ENCODE data around the gene ATP9B. TPM values are rescaled to one million over a fixed set of nuclear protein-coding genes. Genes with fewer than 3 reads are reported as not detected.

ATP9B gene
- total RNA-seq, 1 experiment from 2014 or later = 25.6 TPM

DNA sequence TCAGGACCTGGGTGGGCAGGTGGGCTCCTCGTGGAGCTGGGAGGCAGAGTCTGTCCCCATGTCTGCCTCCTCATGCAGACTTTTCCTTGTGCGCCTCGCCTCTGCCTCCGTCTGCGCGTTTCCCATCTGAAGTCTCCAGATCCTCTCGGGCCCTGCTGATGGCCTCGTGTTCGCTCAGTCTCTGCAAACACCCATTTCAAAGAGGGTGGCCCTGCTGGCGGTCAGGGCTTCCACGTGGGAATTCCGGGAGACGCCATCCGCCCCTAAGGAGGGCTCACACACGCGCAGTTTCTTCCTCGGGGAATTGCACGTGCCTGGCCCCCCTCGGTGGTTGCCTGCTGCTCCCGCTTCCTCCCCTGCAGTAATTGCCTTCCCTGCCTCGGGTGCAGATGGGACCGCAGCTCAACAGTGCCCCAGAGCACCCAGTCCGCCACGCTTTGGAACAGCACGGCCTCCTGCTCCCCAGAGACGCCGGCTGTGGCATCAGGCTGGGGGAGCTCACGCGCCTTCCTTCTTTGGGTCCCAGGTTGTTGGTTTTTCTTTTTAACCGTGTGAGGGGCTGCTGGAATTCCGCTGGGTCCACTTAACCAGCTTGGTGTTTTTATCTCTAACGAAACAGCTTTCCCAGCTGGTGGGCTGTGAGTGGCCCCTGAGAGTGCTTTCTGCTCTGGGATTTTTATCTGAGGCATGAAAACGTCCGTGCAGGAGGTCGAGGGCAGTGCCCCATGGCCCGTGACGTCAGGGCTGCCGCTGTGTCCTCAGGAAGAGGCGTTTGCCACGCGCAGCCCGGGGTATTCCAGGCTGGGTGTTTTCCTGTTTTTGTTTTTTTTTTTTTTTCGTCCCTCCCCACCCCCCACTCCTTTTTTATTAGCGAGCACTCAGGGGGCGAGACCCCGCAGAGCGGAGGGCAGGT, 342.7 kb downstream of the ATP9B start:
- no TSS peak for BruUV-seq (replicated peaks)
- Mint-ChIP-seq H3K4me3 (ENCODE audit: low read depth, unreplicated experiment) (no peak overlapping the region), H3K9me3 (ENCODE audit: low read depth, unreplicated experiment) (peaks cover 2% of the 10 kb centered on the region), H3K27ac (ENCODE audit: unreplicated experiment) (no peak overlapping the region), H3K4me1 (ENCODE audit: low read depth, unreplicated experiment) (no peaks in the 10 kb centered on the region), H3K27me3 (ENCODE audit: unreplicated experiment) (no peaks in the 10 kb centered on the region), H3K36me3 (ENCODE audit: insufficient read depth, unreplicated experiment) (peaks cover under 1% of the 10 kb centered on the region)
- no peak for TF ChIP-seq CTCF (IDR thresholded peaks at IDR 0.05; ENCODE audit: unreplicated experiment)
- no peak for DNase-seq
- intact Hi-C loops (cut with micrococcal nuclease; ENCODE audit: unreplicated experiment) = no loop called here
- CTCF ChIA-PET = no interaction called here

DNA sequence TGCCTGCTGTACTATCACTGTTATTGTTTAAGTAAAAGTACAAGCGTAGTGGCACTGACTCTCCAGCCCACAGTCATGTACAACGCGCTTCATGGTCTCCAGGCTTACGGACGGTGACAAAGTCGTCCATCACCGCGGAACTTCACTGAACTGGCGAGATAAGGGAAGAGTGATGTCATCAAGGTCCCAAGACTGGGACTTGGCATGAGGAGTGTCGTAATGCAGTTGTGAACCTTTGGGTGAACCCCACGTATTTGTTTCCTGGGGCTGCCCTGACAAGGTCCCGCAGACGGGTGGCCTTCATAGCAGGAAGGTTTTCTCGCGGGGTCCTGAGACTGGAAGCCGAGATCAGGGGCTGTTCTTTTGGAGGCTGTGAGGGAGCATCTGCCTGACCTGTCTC, 343.8 kb downstream of the ATP9B start:
- TF ChIP-seq CTCF (IDR thresholded peaks at IDR 0.05; ENCODE audit: unreplicated experiment) = no peak
- H3K36me3 Mint-ChIP-seq (ENCODE audit: insufficient read depth, unreplicated experiment) = no peaks in the 10 kb centered on the region
- CTCF ChIA-PET = no interaction called here
- H3K4me1 Mint-ChIP-seq (ENCODE audit: low read depth, unreplicated experiment) = no peaks in the 10 kb centered on the region
- H3K27me3 Mint-ChIP-seq (ENCODE audit: unreplicated experiment) = no peaks in the 10 kb centered on the region
- no peak for DNase-seq
- intact Hi-C loops (cut with micrococcal nuclease; ENCODE audit: unreplicated experiment) = no loop called here
- H3K9me3 Mint-ChIP-seq (ENCODE audit: low read depth, unreplicated experiment) = peaks cover 2% of the 10 kb centered on the region
- no peak overlapping the region for H3K27ac Mint-ChIP-seq (ENCODE audit: unreplicated experiment)
- no TSS peak for BruUV-seq (replicated peaks)
- no peak overlapping the region for H3K4me3 Mint-ChIP-seq (ENCODE audit: low read depth, unreplicated experiment)

GRCh38 chr18:79413426-79413825, 344.2 kb downstream of the ATP9B start:
- no peak for DNase-seq
- H3K9me3 Mint-ChIP-seq (ENCODE audit: low read depth, unreplicated experiment) = peaks cover 2% of the 10 kb centered on the region
- no peaks in the 10 kb centered on the region for H3K27me3 Mint-ChIP-seq (ENCODE audit: unreplicated experiment)
- H3K27ac Mint-ChIP-seq (ENCODE audit: unreplicated experiment) = no peak overlapping the region
- H3K4me1 Mint-ChIP-seq (ENCODE audit: low read depth, unreplicated experiment) = no peaks in the 10 kb centered on the region
- BruUV-seq (replicated peaks) = no TSS peak
- no peak overlapping the region for H3K4me3 Mint-ChIP-seq (ENCODE audit: low read depth, unreplicated experiment)
- intact Hi-C loops (cut with micrococcal nuclease; ENCODE audit: unreplicated experiment) = no loop called here
- H3K36me3 Mint-ChIP-seq (ENCODE audit: insufficient read depth, unreplicated experiment) = no peaks in the 10 kb centered on the region
- TF ChIP-seq CTCF (IDR thresholded peaks at IDR 0.05; ENCODE audit: unreplicated experiment) = no peak
- CTCF ChIA-PET = no interaction called here

- TF ChIP-seq CTCF (IDR thresholded peaks at IDR 0.05; ENCODE audit: unreplicated experiment) = no peak
- Mint-ChIP-seq H3K27me3 (ENCODE audit: unreplicated experiment) (no peaks in the 10 kb centered on the region), H3K4me1 (ENCODE audit: low read depth, unreplicated experiment) (no peaks in the 10 kb centered on the region), H3K9me3 (ENCODE audit: low read depth, unreplicated experiment) (peaks cover 2% of the 10 kb centered on the region), H3K36me3 (ENCODE audit: insufficient read depth, unreplicated experiment) (no peaks in the 10 kb centered on the region), H3K4me3 (ENCODE audit: low read depth, unreplicated experiment) (no peak overlapping the region), H3K27ac (ENCODE audit: unreplicated experiment) (no peak overlapping the region)
- BruUV-seq (replicated peaks) = no TSS peak
- CTCF ChIA-PET = no interaction called here
- no peak for DNase-seq
- intact Hi-C loops (cut with micrococcal nuclease; ENCODE audit: unreplicated experiment) = no loop called here
Measured at GRCh38 chr18:79413901-79414300, 344.7 kb downstream of the ATP9B start.
